Suprapubic skin (tissue), 4 donors: ENCODE results near the gene CDKN3. TPM values are rescaled to one million over a fixed set of nuclear protein-coding genes. Genes with fewer than 3 reads are reported as not detected.

Experiments used
- DNase-seq, 2 donors: peaks; one replicate each; pipeline ENCODE4 v3.0.0-alpha.2; 2019; ENCODE audit warnings: low spot score in 2 of 2
- H3K27ac ChIP-seq: fragments of 200-600 bp; sonication (generic); one replicate; pipeline ENCODE4 v1.5.1; 2019
- H3K27me3 ChIP-seq: fragments of 200-600 bp; sonication (generic); one replicate; pipeline ENCODE4 v1.5.1; 2019
- H3K36me3 ChIP-seq: fragments of 200-600 bp; sonication (generic); one replicate; pipeline ENCODE4 v1.5.1; 2019
- H3K4me1 ChIP-seq: fragments of 200-600 bp; sonication (generic); one replicate; pipeline ENCODE4 v1.5.1; 2019
- H3K4me3 ChIP-seq: fragments of 200-600 bp; sonication (generic); one replicate; pipeline ENCODE4 v1.5.1; 2019; ENCODE audit warnings: mild to moderate bottlenecking
- H3K9me3 ChIP-seq: fragments of 200-600 bp; sonication (generic); one replicate; pipeline ENCODE4 v1.5.1; 2019
- EP300 ChIP-seq: sonication (generic); formaldehyde crosslinking; IDR thresholded peaks from one replicate; pipeline ENCODE4 v1.6.1; 2017; ENCODE audit warnings: antibody characterized with exemption
- POLR2A ChIP-seq, 2 donors: fragments of 450-650 bp; IDR thresholded peaks; one replicate each; pipeline ENCODE4 v1.6.1; 2017; ENCODE audit warnings: antibody characterized with exemption in 2 of 2, mild to moderate bottlenecking in 2 of 2, moderate library complexity in 2 of 2
- POLR2AphosphoS5 ChIP-seq, 3 donors: sonication (generic); formaldehyde crosslinking; IDR thresholded peaks; one replicate each; pipeline ENCODE4 v1.6.1; 2017; ENCODE audit warnings: antibody characterized with exemption in 3 of 3
- WGBS: methylation state at CpG from one replicate; pipeline ENCODE4 v1.1.5; 2018; 5-methylcytosine and 5-hydroxymethylcytosine counted together
- total RNA-seq, 4 donors: library from RNA; depleted of rRNA; stranded (reverse); fragments of >200 nt; gene quantifications; one replicate each; pipeline ENCODE4 v1.1.0, GENCODE V29; 2016
- TF ChIP-seq, protein P1 (sequence below), 2 donors: fragments of 200-600 bp in 1 of 2; fragments of 450-650 bp in 1 of 2; sonication (generic) in 1 of 2; IDR thresholded peaks; one replicate each; pipeline ENCODE4 v1.5.1; 2016 to 2019; ENCODE audit warnings: antibody characterized with exemption in 2 of 2, mild to moderate bottlenecking in 1 of 2, moderate library complexity in 1 of 2

CDKN3 gene
- total RNA-seq, 4 donors from 2014 or later = 4.9 to 8.0 (median 7.5) TPM; not detected in 1

DNA sequence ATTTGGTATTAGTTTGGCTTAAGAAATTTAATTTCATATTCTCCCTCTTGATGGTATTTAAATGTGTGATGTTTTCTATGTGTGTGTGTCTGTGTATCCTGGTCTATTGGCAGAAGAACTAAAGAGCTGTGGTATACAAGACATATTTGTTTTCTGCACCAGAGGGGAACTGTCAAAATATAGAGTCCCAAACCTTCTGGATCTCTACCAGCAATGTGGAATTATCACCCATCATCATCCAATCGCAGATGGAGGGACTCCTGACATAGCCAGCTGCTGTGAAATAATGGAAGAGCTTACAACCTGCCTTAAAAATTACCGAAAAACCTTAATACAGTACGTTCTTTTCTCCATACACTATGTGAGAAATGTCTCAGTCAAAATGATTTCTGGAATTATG lies 14.6 kb downstream of the CDKN3 start:
- WGBS = 94% methylated on average over 3 of the region's 3 CpGs
- Histone ChIP-seq H3K4me3 (no peak overlapping the region), H3K27ac (no peak overlapping the region), H3K9me3 (no peaks in the 10 kb centered on the region), H3K27me3 (no peaks in the 10 kb centered on the region), H3K4me1 (no peaks in the 10 kb centered on the region), H3K36me3 (no peaks in the 10 kb centered on the region)
- TF ChIP-seq EP300 = no peak
- TF ChIP-seq, protein P1, sequence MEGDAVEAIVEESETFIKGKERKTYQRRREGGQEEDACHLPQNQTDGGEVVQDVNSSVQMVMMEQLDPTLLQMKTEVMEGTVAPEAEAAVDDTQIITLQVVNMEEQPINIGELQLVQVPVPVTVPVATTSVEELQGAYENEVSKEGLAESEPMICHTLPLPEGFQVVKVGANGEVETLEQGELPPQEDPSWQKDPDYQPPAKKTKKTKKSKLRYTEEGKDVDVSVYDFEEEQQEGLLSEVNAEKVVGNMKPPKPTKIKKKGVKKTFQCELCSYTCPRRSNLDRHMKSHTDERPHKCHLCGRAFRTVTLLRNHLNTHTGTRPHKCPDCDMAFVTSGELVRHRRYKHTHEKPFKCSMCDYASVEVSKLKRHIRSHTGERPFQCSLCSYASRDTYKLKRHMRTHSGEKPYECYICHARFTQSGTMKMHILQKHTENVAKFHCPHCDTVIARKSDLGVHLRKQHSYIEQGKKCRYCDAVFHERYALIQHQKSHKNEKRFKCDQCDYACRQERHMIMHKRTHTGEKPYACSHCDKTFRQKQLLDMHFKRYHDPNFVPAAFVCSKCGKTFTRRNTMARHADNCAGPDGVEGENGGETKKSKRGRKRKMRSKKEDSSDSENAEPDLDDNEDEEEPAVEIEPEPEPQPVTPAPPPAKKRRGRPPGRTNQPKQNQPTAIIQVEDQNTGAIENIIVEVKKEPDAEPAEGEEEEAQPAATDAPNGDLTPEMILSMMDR (IDR thresholded peaks at IDR 0.05) = no peak
- no peak for TF ChIP-seq POLR2A (IDR thresholded peaks at IDR 0.05)
- no peak for TF ChIP-seq POLR2AphosphoS5 (IDR thresholded peaks at IDR 0.05)
- DNase-seq = no peak

DNA sequence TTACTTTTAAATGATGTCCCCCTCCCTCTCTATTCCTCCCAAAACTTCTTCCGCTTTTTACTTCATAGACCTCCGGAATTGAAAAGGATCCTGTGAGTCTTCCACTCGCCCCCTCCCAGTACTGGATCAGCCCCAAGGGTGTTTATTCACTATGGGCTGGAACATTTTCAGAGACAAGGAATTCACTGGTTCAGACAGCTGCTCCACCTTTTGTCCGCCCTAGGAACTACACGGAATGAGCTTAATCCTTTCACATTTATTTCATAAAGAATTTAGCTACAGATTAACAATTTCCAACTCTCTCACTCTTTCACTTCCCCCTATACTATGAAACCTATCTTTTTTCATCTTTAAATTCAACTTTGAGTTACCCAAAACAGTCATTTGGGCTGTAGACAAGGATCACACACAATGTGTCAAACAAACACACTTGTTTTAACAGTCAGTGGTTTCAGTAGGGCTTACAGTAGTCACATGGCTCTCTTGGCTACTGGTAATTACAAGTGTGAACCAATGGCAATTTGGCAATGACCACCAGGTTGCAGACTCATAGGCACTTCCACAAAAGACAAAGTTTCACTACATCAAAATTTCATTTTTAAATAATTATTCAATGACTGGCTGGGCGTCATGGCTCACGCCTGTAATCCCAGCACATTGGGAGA lies 23.8 kb downstream of the CDKN3 start:
- TF ChIP-seq, protein P1 (IDR thresholded peaks at IDR 0.05) = peak; percentile 21 to 57
- no peak for TF ChIP-seq POLR2AphosphoS5 (IDR thresholded peaks at IDR 0.05)
- 37% methylated on average over 7 of the region's 7 CpGs for WGBS
- Histone ChIP-seq H3K4me1 (peaks cover 4% of the 10 kb centered on the region), H3K27ac (no peak overlapping the region), H3K27me3 (no peaks in the 10 kb centered on the region), H3K9me3 (no peaks in the 10 kb centered on the region), H3K4me3 (no peak overlapping the region), H3K36me3 (peaks cover under 1% of the 10 kb centered on the region)
- DNase-seq = no peak

DNA sequence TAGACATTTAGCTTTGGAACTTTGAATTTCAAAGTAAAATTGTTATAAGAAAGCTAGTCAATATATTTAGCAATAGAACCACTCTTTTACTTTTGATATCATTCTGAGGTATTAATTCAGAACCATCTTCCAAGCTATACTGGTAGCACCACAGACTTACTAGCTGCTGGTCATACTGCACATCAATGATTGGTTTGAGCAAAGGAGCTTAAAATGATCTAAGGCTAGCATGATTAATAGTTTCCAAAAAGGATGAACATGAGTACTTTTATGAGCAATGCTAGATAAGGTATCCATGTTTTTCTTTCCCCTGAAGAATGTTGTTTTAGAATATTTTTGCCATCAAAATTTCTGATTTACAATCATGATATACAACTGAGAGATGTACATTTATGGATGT lies 27.2 kb downstream of the CDKN3 start:
- H3K36me3 ChIP-seq = peaks cover 22% of the 10 kb centered on the region
- no peak overlapping the region for H3K27ac ChIP-seq
- H3K9me3 ChIP-seq = no peaks in the 10 kb centered on the region
- peaks cover 4% of the 10 kb centered on the region for H3K4me1 ChIP-seq
- no peaks in the 10 kb centered on the region for H3K27me3 ChIP-seq
- TF ChIP-seq, protein P1 (IDR thresholded peaks at IDR 0.05) = no peak
- no peak for TF ChIP-seq POLR2AphosphoS5 (IDR thresholded peaks at IDR 0.05)
- no peak for TF ChIP-seq POLR2A (IDR thresholded peaks at IDR 0.05)
- no peak for TF ChIP-seq EP300
- DNase-seq = no peak
- no peak overlapping the region for H3K4me3 ChIP-seq

DNA sequence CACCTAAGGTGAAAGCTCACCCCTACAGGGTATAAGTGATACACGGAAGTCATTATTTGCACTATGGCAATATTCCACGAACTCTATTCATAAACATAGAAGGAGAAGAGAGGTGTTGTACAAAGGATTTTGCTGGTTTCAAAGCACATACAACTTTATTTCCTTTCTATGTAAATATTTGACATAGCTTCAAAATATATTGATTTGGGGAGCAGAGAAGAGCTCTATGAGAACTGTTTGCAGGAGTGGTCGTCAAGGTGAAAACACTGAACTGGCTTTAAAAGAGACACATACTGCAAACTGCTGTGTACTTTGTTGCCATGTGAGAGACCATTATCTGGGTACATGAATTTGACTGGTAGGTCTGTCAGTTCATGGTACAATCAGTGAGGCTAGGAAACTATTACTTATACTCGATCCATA lies 27.7 kb downstream of the CDKN3 start:
- DNase-seq = no peak
- Histone ChIP-seq H3K27ac (no peak overlapping the region), H3K4me1 (peaks cover 4% of the 10 kb centered on the region), H3K27me3 (no peaks in the 10 kb centered on the region), H3K4me3 (no peak overlapping the region), H3K9me3 (no peaks in the 10 kb centered on the region), H3K36me3 (peaks cover 27% of the 10 kb centered on the region)
- TF ChIP-seq EP300 (no peak), POLR2A (IDR thresholded peaks at IDR 0.05) (no peak), POLR2AphosphoS5 (IDR thresholded peaks at IDR 0.05) (no peak)
- TF ChIP-seq, protein P1 (IDR thresholded peaks at IDR 0.05) = no peak
- 79% methylated on average over 4 of the region's 4 CpGs for WGBS

DNA sequence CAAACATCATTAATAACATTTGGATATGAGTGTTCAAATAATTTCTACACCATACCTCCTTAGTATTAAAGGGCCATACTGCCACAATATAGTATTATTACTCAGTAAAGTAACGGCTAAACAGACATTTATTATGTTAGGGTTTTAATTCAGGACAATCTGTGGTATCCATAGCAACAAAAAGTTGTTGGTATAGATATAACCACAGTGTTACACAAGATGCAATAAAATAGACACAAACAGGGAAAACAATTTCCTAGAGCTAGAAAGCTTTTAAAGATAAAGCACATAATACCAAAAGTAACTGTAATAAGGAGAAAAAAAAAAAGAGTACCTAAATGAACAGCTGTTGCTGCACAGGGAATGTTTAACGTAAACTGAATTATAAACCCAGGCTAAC lies 28.3 kb downstream of the CDKN3 start:
- H3K36me3 ChIP-seq = peaks cover 32% of the 10 kb centered on the region
- no peak overlapping the region for H3K4me3 ChIP-seq
- no peaks in the 10 kb centered on the region for H3K27me3 ChIP-seq
- 91% methylated on average over 2 of the region's 2 CpGs for WGBS
- TF ChIP-seq POLR2A (IDR thresholded peaks at IDR 0.05) (no peak), EP300 (no peak), POLR2AphosphoS5 (IDR thresholded peaks at IDR 0.05) (no peak)
- TF ChIP-seq, protein P1 (IDR thresholded peaks at IDR 0.05) = no peak
- no peaks in the 10 kb centered on the region for H3K9me3 ChIP-seq
- peaks cover 4% of the 10 kb centered on the region for H3K4me1 ChIP-seq
- H3K27ac ChIP-seq = no peak overlapping the region
- no peak for DNase-seq
